GM12892 (cell line): ENCODE data around the gene DOCK10. TPM values are rescaled to one million over a fixed set of nuclear protein-coding genes. Genes with fewer than 3 reads are reported as not detected.

Experiments
- DNase-seq: peaks from one replicate; pipeline ENCODE4 v3.0.0; 2011; ENCODE audit not compliant: insufficient read length
- FAIRE-seq: peaks from 2 replicates; lab custom pipeline; 2011; peaks lifted over from hg19 to GRCh38; lab: Jason Lieb, UNC
- POLR2A ChIP-seq: IDR thresholded peaks from 2 replicates; pipeline ENCODE4 v1.6.1; 2011; ENCODE audit warnings: low read depth, low read length, control low read depth
- POLR2AphosphoS5 ChIP-seq: IDR thresholded peaks from 2 replicates; pipeline ENCODE4 v1.6.1; 2011; ENCODE audit warnings: low read depth, low read length, control low read depth
- TAF1 ChIP-seq: IDR thresholded peaks from 2 replicates; pipeline ENCODE4 v1.6.1; 2011; ENCODE audit warnings: low read depth, mild to moderate bottlenecking, control low read depth, low read length, borderline replicate concordance
- polyA plus RNA-seq: library from polyadenylated mRNA; unstranded; fragments of >200 nt; gene quantifications from one replicate; pipeline ENCODE4 v1.2.1, GENCODE V29; 2012; ENCODE audit warnings: missing spikeins, inconsistent platforms; ENCODE audit not compliant: missing spikeins

DOCK10 gene
- 36.6 TPM for polyA plus RNA-seq

GRCh38 chr2:225041851-225042799 lies at the start of gene DOCK10:
Gene DOCK10, minus strand, starts transcription at chr2:225042468. Its CDS starts 94 bp downstream, at chr2:225042374.
- DNase-seq = peak; percentile 41
- peak; percentile 38 for FAIRE-seq
- no peak for TF ChIP-seq POLR2AphosphoS5
- no peak for TF ChIP-seq POLR2A
- no peak for TF ChIP-seq TAF1

GRCh38 chr2:225091336-225091735 lies 49.1 kb upstream of the DOCK10 start:
- no peak for FAIRE-seq
- DNase-seq = no peak
- TF ChIP-seq POLR2AphosphoS5 = no peak
- no peak for TF ChIP-seq POLR2A
- TF ChIP-seq TAF1 = no peak

- TF ChIP-seq POLR2A (no peak), TAF1 (no peak), POLR2AphosphoS5 (no peak)
- FAIRE-seq (no peak), DNase-seq (no peak)
These were observed 48.5 kb upstream of the DOCK10 start for GRCh38 chr2:225090746-225091145.

DNA sequence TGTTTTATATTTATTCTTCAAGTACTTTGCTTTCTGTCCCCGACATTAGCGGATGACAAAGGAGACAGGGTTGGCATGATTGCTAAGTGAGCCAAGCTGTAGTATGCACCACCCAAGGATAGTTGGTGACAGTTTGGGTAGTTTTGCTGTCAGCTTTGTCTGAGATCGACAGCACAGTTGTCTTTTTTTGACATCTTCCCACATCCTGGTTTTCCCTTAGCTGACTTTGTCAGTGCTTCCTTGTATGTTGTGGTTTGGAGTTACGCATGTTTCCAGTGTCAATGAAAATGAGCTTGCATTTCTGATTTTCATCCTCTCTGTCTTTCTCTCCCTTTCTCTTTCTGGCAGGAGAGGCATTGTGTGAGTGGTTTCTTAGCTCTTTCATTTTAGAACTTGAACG lies 44.6 kb upstream of the DOCK10 start:
- no peak for TF ChIP-seq POLR2AphosphoS5
- TF ChIP-seq POLR2A = no peak
- no peak for TF ChIP-seq TAF1
- DNase-seq = no peak
- no peak for FAIRE-seq

DNA sequence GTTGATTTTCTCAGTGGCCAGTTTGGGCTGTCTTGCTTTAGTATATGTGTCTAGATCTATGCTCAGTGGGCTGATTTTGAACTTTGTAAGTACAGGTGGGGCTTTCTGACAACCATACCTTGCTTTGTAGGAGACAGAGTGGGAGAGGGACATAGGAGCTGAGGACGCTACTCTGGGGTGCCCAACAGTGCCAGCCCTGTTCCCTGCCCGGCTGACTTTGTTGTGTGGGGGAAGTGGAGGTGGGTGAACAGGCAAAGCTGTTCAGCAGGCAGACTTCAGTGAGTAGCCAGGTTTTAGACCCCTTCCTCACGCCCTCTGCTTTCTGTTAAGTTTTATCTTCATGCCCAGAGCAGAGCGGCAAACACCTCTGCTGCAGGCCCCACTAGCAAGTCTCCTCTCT lies 44.2 kb upstream of the DOCK10 start:
- DNase-seq (no peak), FAIRE-seq (no peak)
- TF ChIP-seq TAF1 = no peak
- no peak for TF ChIP-seq POLR2A
- no peak for TF ChIP-seq POLR2AphosphoS5

DNA sequence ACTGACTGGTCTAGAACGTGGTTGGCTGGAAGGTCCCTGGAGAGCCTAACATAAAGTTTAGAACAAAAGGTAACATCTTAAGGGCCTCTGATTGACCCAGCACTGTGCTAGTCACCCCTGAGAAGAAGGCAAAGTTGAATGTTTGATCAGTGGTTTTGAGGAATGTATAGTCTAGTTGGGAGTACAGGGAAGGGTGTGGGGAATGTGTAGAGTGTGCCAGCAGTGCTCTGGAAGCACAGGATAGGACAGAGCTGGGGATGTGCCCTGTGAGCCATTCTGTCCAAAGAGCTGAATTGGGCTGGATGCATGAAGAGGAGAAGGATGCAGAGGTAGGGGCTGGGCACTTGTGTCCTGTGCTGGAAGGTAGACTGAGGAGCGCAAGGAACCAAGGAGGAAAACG lies 41.0 kb upstream of the DOCK10 start:
- TF ChIP-seq TAF1 (no peak), POLR2AphosphoS5 (no peak), POLR2A (no peak)
- no peak for DNase-seq
- FAIRE-seq = no peak

DNA sequence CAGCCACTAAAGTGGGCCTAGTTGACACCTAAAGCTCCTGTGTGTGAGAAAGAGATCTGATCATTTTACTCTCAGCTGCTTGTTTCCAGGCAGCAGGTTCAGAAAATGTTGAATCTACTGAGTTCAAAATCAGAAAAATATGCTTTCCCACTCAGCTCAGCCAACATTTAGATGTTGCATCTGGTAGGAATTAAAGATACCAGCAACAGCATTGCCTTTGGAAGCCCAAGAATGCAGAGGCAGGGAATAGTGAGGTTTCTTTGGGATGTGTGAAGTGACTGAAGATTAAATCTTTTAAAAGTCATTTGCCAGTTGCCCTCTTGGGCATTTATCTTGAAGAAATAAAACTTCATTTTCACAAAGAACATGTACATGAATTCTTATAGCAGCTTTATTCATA lies 33.9 kb upstream of the DOCK10 start:
- DNase-seq (no peak), FAIRE-seq (no peak)
- TF ChIP-seq POLR2AphosphoS5 (no peak), POLR2A (no peak), TAF1 (no peak)

GRCh38 chr2:225074919-225075681 lies 32.8 kb upstream of the DOCK10 start:
- no peak for TF ChIP-seq POLR2A
- TF ChIP-seq TAF1 = no peak
- no peak for TF ChIP-seq POLR2AphosphoS5
- DNase-seq (no peak), FAIRE-seq (no peak)

DNA sequence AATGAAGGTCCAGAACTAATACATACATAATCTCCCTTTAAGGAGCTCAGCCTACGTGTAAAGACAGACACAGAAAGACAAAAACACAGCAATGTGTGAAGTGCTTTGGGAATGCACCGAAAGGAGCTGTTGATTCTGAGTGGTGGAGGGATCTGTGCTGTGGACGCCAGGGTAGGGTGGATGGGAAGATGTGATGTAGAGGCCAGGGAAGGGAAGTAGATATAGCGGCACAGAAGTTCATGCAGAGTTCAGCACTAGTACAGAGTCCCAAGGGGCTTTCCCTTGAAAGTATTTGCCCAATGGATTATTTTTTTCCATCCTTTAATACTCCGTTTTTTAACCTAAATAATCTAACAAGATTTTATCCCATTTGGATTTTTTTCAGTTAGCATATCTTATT lies 32.1 kb upstream of the DOCK10 start:
- TF ChIP-seq TAF1 (no peak), POLR2AphosphoS5 (no peak), POLR2A (no peak)
- DNase-seq (no peak), FAIRE-seq (no peak)

GRCh38 chr2:225073198-225073597 lies 30.9 kb upstream of the DOCK10 start:
- TF ChIP-seq TAF1 = no peak
- TF ChIP-seq POLR2A = no peak
- no peak for TF ChIP-seq POLR2AphosphoS5
- DNase-seq (no peak), FAIRE-seq (no peak)

GRCh38 chr2:225072444-225072843 lies 30.2 kb upstream of the DOCK10 start:
- TF ChIP-seq POLR2AphosphoS5 (no peak), TAF1 (no peak), POLR2A (no peak)
- FAIRE-seq (no peak), DNase-seq (no peak)

GRCh38 chr2:225070811-225071210 lies 28.5 kb upstream of the DOCK10 start:
- DNase-seq (no peak), FAIRE-seq (no peak)

More at GRCh38 chr2:225070811-225071210, 28.5 kb upstream of the DOCK10 start:
- TF ChIP-seq POLR2AphosphoS5 (no peak), POLR2A (no peak), TAF1 (no peak)
